Esophagus squamous epithelium (tissue), 5 donors: Measurements from ENCODE around the gene AVL9. TPM values are rescaled to one million over a fixed set of nuclear protein-coding genes. Genes with fewer than 3 reads are reported as not detected.
"Not testable (repeated sequence)": the region's sequence is repeated elsewhere in the genome, so short reads cannot be mapped to it uniquely, and the experiment has no call there.

Source experiments
- DNase-seq: peaks from one replicate; lab custom pipeline; 2025; lab: John Stamatoyannopoulos, UW
- H3K27ac ChIP-seq, 4 donors: fragments of 200-600 bp; sonication (generic); one replicate each; pipeline ENCODE4 v1.5.1; 2016 to 2019; ENCODE audit warnings: mild to moderate bottlenecking in 1 of 4
- H3K27me3 ChIP-seq, 4 donors: fragments of 200-600 bp; sonication (generic); 1 replicate in 3 of 4; 2 replicates in 1 of 4; pipeline versions ENCODE4 v1.5.1 to v1.6.0; 2017 to 2021; ENCODE audit warnings: antibody characterized with exemption in 1 of 4
- H3K36me3 ChIP-seq, 3 donors: fragments of 200-600 bp; sonication (generic); one replicate each; pipeline ENCODE4 v1.5.1; 2016 to 2019
- H3K4me1 ChIP-seq, 3 donors: fragments of 200-600 bp; sonication (generic); one replicate each; pipeline ENCODE4 v1.5.1; 2017 to 2019
- H3K4me3 ChIP-seq, 4 donors: fragments of 200-600 bp; sonication (generic); 1 replicate in 3 of 4; 2 replicates in 1 of 4; pipeline ENCODE4 v1.5.1; 2016 to 2019; ENCODE audit warnings: mild to moderate bottlenecking in 2 of 4, moderate library complexity in 1 of 4
- H3K9me3 ChIP-seq, 3 donors: fragments of 200-600 bp; sonication (generic); one replicate each; pipeline ENCODE4 v1.5.1; 2016 to 2019
- CTCF ChIP-seq, 6 experiments: fragments of 450-650 bp in 4 of 6; fragments of 200-600 bp in 2 of 6; sonication (generic) in 2 of 6; IDR thresholded peaks; one replicate each; pipeline ENCODE4 v1.5.1; 2016 to 2019; ENCODE audit warnings: antibody characterized with exemption in 6 of 6, mild to moderate bottlenecking in 4 of 6, moderate library complexity in 4 of 6
- POLR2A ChIP-seq, 4 donors: fragments of 450-650 bp; IDR thresholded peaks; one replicate each; pipeline ENCODE4 v1.6.1; 2017; ENCODE audit warnings: antibody characterized with exemption in 4 of 4, mild to moderate bottlenecking in 4 of 4, moderate library complexity in 3 of 4
- WGBS, 2 donors: methylation state at CpG; one replicate each; pipeline ENCODE4 v1.1.5; 2018; 5-methylcytosine and 5-hydroxymethylcytosine counted together
- intact Hi-C: fragments of 100-400 bp; cut with DNase I; formaldehyde crosslinking; loops from one replicate; pipeline ENCODE4 v1.15.0; 2022
- total RNA-seq, 4 donors: library from RNA; depleted of rRNA; stranded (reverse); fragments of >200 nt; gene quantifications; one replicate each; pipeline ENCODE4 v1.1.0, GENCODE V29; 2016
- donor health status: DM: yes; HTN: yes; CAD: no.

The AVL9 gene
- total RNA-seq, 4 donors from 2014 or later = 15.7 to 26.1 (median 21.6) TPM

GRCh38 chr7:32616625-32617024 lies 121.3 kb downstream of the AVL9 start:
- no peak for TF ChIP-seq POLR2A (IDR thresholded peaks at IDR 0.05)
- TF ChIP-seq CTCF (IDR thresholded peaks at IDR 0.05) = no peak
- Histone ChIP-seq H3K4me3 (no peak overlapping the region), H3K4me1 (peaks cover 0 to 6% (median 3%) of the 10 kb centered on the region in 3 donors), H3K27ac (peak overlapping the region in 1 of 4 donors; percentile 9), H3K27me3 (no peaks in the 10 kb centered on the region), H3K9me3 (no peaks in the 10 kb centered on the region), H3K36me3 (no peaks in the 10 kb centered on the region)
- intact Hi-C loops = no loop called here
- DNase-seq = no peak
- WGBS, 2 donors = no CpG with 5 or more reads among the region's 1 CpG

GRCh38 chr7:32618470-32618869 lies 123.2 kb downstream of the AVL9 start:
- H3K27ac ChIP-seq = no peak overlapping the region
- TF ChIP-seq POLR2A (IDR thresholded peaks at IDR 0.05) (no peak), CTCF (IDR thresholded peaks at IDR 0.05) (no peak)
- no peaks in the 10 kb centered on the region for H3K27me3 ChIP-seq
- peaks cover 0 to 3% (median 0%) of the 10 kb centered on the region in 3 donors for H3K4me1 ChIP-seq
- DNase-seq = no peak
- H3K9me3 ChIP-seq = no peaks in the 10 kb centered on the region
- WGBS, 2 donors = 70 to 76% methylated on average over 2 of the region's 2 CpGs
- intact Hi-C loops = no loop called here
- H3K36me3 ChIP-seq = no peaks in the 10 kb centered on the region
- H3K4me3 ChIP-seq = no peak overlapping the region

- WGBS, 2 donors = 82 to 87% methylated on average over 4 of the region's 4 CpGs
- intact Hi-C loops = no loop called here
- TF ChIP-seq POLR2A (IDR thresholded peaks at IDR 0.05) = no peak
- no peak for TF ChIP-seq CTCF (IDR thresholded peaks at IDR 0.05)
- H3K9me3 ChIP-seq = no peaks in the 10 kb centered on the region
- H3K27me3 ChIP-seq = no peaks in the 10 kb centered on the region
- H3K4me3 ChIP-seq = no peak overlapping the region
- no peak for DNase-seq
- no peaks in the 10 kb centered on the region for H3K36me3 ChIP-seq
- no peak overlapping the region for H3K27ac ChIP-seq
- H3K4me1 ChIP-seq = peaks cover 0 to 3% (median 0%) of the 10 kb centered on the region in 3 donors
These were observed 123.7 kb downstream of the AVL9 start for GRCh38 chr7:32618987-32619386.

GRCh38 chr7:32619416-32619815 lies 124.1 kb downstream of the AVL9 start:
- DNase-seq, H3K27ac ChIP-seq, H3K4me1 ChIP-seq, H3K27me3 ChIP-seq, H3K4me3 ChIP-seq, intact Hi-C loops, H3K36me3 ChIP-seq, H3K9me3 ChIP-seq: not testable (repeated sequence)
- 68 to 78% methylated on average over 1 of the region's 1 CpG for WGBS, 2 donors

GRCh38 chr7:32631021-32631420 lies 135.7 kb downstream of the AVL9 start:
- Histone ChIP-seq H3K27ac (no peak overlapping the region), H3K4me3 (no peak overlapping the region), H3K36me3 (no peaks in the 10 kb centered on the region), H3K27me3 (no peaks in the 10 kb centered on the region), H3K4me1 (no peaks in the 10 kb centered on the region), H3K9me3 (no peaks in the 10 kb centered on the region)
- TF ChIP-seq CTCF (IDR thresholded peaks at IDR 0.05) (no peak), POLR2A (IDR thresholded peaks at IDR 0.05) (no peak)
- DNase-seq = no peak
- intact Hi-C loops = no loop called here
- 51 to 70% methylated on average over 3 of the region's 3 CpGs for WGBS, 2 donors

- H3K36me3 ChIP-seq, DNase-seq, H3K27ac ChIP-seq, H3K4me1 ChIP-seq, H3K4me3 ChIP-seq, intact Hi-C loops, H3K27me3 ChIP-seq, H3K9me3 ChIP-seq: not testable (repeated sequence)
- 92 to 99% methylated on average over 5 of the region's 5 CpGs for WGBS, 2 donors
These were observed 136.6 kb downstream of the AVL9 start for GRCh38 chr7:32631590-32632497.

- no CpG with 5 or more reads among the region's 1 CpG for WGBS, 2 donors
- H3K9me3 ChIP-seq, intact Hi-C loops, H3K27me3 ChIP-seq, H3K4me3 ChIP-seq, DNase-seq, H3K36me3 ChIP-seq, H3K27ac ChIP-seq, H3K4me1 ChIP-seq: not testable (repeated sequence)
These were observed 138.2 kb downstream of the AVL9 start for GRCh38 chr7:32633446-32633845.

GRCh38 chr7:32634798-32635393 lies 139.6 kb downstream of the AVL9 start:
- H3K9me3 ChIP-seq, H3K36me3 ChIP-seq, DNase-seq, H3K27ac ChIP-seq, intact Hi-C loops, H3K27me3 ChIP-seq, H3K4me3 ChIP-seq, H3K4me1 ChIP-seq: not testable (repeated sequence)
- WGBS, 2 donors = 29 to 86% methylated on average over 1 of the region's 1 CpG
